Neural progenitor cell (in vitro differentiated cells): Measurements from ENCODE around the gene SLC25A44.

Experiments
- EZH2 ChIP-seq: fragments of 200-600 bp; sonication (generic); IDR thresholded peaks from 2 replicates; pipeline ENCODE4 v1.6.1; 2017; ENCODE audit warnings: antibody characterized with exemption, mild to moderate bottlenecking, moderate library complexity
- EZH2phosphoT487 ChIP-seq: fragments of 200-600 bp; sonication (generic); IDR thresholded peaks from 2 replicates; pipeline ENCODE4 v1.6.1; 2017; ENCODE audit warnings: antibody characterized with exemption
- TF ChIP-seq, protein P1 (sequence below): fragments of 200-600 bp; sonication (generic); IDR thresholded peaks from 2 replicates; pipeline ENCODE4 v1.5.1; 2017; ENCODE audit warnings: antibody characterized with exemption, mild to moderate bottlenecking

DNA sequence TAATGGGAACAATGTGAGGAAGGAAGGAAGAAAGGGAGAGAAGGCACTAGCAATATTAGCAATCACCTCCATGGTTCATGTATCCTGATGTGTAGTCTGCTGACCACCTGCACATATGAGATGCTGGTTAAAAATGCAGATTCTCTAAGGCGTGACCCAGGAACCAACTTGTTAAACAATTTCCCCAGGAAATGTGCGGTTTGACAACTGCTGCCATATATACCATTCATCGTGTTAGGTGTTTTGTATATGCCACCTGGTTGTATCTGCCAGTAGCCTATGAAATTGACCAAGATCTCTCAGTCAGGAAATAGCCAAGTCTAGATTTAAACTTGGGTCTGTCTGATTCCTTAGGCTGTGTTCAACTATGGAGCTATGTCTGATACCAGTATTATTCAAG lies 36.4 kb upstream of the SLC25A44 start:
- TF ChIP-seq, protein P1, sequence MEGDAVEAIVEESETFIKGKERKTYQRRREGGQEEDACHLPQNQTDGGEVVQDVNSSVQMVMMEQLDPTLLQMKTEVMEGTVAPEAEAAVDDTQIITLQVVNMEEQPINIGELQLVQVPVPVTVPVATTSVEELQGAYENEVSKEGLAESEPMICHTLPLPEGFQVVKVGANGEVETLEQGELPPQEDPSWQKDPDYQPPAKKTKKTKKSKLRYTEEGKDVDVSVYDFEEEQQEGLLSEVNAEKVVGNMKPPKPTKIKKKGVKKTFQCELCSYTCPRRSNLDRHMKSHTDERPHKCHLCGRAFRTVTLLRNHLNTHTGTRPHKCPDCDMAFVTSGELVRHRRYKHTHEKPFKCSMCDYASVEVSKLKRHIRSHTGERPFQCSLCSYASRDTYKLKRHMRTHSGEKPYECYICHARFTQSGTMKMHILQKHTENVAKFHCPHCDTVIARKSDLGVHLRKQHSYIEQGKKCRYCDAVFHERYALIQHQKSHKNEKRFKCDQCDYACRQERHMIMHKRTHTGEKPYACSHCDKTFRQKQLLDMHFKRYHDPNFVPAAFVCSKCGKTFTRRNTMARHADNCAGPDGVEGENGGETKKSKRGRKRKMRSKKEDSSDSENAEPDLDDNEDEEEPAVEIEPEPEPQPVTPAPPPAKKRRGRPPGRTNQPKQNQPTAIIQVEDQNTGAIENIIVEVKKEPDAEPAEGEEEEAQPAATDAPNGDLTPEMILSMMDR = no peak
- no peak for TF ChIP-seq EZH2phosphoT487
- no peak for TF ChIP-seq EZH2
